GM18498 (cell line): ENCODE results near the gene CCDC13.

ENCODE experiments used
- ATAC-seq: cut with Tn5 transposase; IDR thresholded peaks from one replicate; pipeline ENCODE4 v1.9.1; 2021; ENCODE audit warnings: mild to moderate bottlenecking, moderate library complexity; ENCODE audit not compliant: unreplicated experiment

Gene CCDC13

GRCh38 chr3:42734263-42734860 lies 38.7 kb downstream of the CCDC13 start:
- ATAC-seq: no peak

DNA sequence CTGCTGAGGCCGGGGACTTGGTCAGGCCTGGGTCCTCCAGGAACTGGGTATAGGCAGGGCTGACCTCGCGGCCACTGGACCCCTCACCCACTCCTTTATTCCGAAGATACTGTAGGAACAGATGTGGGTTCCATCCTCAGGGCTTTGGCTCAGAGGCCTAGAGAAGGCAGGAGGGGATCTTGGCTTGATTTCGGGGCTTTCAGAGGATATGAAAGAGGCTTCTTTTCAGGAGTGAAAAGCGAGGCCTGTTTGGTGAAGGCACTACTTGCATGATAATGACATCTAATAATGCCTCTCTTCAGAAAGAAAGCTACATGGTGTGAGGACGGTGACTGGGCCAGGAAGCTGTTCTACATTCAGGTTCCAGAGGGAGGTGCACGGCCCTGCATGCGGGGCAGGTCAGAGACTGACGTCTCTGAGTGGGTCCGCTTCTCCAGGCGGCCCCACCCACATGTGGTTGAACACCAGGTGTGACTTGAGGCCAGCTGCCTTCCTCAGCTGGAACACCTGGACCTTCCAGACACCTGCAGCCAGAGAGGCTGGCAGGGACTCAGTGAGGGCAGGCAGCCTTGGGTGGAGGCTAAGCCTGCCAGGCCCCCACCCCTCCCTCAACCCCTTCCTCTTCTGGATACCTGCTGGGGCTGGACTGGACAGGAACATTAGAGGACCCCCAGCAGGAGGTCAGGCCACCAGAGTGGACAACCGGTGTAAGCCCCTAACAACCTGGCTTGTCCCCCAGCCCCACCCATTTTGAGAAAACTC lies 39.4 kb downstream of the CCDC13 start:
- ATAC-seq: no peak

DNA sequence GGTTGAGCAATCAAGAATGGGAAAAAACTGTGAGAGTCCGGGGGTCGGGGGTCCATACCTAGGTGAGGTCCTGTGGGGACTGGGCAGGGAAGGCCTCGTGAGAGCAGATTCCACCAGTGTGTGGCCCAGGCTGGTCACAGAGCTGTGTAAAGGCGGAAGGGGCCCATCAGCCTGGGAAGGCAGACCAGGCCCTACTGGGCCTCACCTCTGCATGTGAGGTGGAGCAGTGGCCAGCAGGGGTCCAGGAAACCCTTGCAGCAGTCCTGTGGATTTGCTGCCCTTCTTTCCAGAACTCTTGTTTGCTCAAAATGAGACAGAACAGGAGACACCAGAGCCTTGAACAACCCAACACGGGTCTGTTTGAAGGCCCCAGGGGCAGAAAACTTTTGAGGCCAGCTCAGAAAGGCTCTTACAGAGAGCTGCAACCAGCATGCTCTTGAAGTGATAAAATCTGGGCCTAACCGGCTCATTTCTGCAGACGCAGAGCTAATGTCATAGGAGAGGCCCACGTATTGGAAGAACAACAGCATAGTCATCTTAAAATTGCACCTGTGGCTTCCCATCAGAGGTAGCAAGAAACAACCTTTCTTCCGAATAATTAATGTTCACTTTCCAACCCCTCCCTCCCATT lies 40.1 kb downstream of the CCDC13 start:
- no peak for ATAC-seq

DNA sequence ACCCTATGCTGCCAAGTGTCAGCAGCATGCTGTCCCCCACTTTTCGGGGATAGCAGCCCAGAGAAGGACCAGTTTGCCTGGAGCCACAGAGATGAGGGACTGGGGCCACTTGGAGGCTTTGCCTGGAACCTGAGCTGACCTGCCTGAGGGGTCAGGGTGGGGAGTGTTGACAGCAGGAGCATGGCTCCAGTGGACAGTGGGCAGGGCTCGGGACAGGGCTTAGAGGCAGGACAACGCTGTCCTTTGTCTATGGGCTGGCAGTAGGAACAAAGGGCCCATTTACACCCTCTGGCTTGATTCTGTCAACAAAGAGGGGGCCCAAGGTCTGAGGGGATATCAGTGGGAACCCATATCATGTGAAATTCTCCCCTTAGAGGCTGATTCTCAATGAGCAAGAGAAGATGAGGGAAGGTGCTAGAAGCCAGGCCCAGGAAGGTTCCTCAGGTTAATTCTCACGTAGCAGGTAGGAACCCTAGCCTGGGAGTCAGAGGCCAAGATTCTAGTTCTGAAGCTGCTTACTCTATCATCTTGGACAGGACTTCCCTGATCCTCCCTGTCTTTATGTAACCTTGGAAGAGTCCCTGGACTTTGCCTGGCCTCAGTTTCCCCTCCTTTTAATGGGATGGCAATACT lies 40.7 kb downstream of the CCDC13 start:
- ATAC-seq: no peak

DNA sequence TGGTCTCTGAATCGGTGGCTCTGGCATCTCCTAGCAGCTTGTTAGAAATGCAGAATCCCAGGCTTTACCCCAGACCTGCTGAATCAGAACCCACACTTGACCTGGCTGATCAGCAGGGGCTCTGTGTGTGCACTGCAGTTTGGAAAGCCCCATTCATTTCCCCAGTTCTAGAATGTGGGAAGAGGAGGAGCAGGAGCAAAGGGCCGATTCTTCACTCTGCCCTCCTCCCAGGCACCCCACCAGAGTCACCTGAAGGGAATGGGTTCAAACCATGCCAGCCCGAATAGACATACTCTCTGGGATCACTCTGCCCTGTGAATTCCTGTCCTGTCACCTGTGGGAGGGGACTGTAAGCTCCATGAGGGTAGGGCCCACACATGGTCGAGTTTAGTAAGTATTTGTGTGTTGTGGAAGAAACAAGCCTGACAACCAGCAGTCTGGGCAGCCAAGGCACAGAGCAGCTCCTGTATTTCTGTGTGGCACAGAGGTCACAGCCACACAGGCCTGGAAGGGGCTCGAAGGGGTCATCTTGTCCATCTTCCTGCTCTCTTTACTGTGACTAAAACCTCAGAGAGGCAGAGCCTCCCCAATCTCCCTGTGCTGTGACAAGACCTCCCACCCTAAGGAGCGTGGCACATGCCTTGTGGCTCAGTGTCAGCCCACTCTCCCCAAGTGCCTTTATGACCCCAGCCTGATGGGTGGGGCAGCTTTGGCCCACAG lies 41.4 kb downstream of the CCDC13 start:
- no peak for ATAC-seq

DNA sequence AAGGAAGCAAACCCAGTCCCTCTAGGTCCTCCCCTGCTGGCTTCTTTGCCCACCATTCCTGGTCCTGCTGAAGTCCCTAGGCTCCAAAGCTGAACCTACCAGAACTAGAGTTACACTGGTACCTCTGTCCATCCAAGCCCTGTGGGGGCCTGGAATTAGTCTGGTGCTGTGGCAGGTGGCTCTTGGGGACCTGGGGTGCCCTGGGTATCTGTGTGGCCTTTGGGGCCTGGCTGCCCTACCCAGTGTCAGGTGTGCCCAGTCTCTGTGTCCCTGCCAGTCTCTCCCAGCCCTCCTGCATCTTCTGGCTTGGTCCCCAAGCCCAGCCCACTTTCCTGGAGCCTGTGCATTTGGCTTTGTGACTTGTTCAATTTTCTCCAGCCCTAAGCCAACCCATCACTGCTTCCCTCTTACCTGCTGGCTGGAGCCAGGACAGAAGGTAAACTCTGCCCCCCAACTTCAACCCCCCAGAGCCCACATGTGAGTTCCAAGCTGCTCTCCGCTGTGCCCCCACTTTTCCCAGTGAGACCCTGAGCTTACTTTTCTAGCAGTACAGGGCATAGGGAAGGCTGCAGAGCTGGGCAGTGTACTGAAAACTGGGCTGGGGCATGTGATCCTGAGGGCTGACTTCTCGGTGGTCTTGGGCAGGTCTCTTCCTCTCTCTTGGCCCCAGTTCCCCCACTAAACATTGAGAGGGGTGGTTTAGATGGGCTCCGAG lies 42.2 kb downstream of the CCDC13 start:
- ATAC-seq: no peak

GRCh38 chr3:42730294-42730693 lies 42.8 kb downstream of the CCDC13 start:
- ATAC-seq: no peak

DNA sequence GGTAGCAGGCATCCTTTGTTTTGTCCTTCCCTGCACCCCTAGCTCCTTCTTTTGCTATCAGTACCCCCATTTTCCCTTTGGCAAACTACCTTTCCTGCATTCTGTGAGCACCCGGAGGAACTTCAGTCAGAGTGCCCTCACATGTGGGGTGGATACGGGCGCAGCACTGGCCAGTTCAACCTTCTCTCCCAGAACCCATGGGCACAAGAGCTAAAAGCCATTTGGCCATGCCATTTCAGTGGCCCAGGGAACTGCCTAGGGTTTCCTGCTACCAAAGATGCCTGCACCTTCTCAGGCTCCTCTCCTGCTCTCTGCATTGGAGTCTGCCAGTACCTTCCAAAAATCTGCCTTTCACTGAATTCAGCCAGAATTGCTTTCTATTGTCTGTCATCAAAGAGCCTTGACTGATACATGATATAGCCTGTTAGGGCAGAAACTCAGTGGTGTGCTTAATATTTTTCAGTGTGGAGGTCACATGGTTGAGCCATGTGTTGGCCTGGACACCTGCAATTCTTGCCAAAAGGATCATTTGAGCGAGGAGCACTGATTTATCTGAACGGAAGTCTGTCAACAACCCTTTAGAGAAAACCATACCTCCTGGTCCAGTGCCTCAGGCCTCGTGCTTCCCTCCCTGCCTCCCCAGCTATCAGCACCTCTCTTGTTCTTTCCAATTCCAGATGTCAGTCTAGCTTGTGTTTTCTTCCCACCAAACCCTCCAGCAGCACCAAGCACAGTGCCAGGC lies 43.5 kb downstream of the CCDC13 start:
- ATAC-seq: no peak

DNA sequence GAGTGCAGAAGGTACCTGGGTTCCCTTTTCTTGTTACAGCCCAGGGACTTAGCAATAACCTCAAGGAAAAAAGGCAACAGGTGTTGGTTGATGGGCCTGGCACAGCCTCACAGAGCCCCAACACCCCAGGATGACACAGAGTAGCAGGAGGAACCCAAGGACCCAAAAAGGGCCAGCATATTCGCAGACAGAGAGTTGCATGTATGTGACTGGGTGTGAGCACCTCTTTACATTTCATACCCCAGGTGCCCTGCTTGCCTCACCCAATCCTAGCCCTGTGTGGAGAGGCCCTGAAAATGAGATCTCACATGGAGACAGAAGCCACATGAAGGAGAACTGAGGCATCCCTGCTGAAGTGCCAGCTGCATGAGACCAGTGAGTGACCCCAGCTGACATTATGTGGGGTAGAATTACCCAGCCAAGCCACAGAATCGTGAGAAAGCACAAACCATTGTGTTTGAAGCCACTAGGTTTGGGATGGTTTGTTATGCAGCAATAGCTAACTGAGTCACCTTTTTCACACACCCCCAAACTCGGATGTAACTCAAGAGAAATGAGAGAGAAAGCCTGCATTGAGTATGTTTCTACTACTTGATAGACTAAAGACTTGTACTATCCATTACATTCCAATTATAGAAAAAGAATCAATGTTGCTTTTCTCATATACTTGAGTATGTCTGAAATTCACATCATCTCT lies 44.2 kb downstream of the CCDC13 start:
- no peak for ATAC-seq

GRCh38 chr3:42728056-42728455 lies 45.0 kb downstream of the CCDC13 start:
- no peak for ATAC-seq

DNA sequence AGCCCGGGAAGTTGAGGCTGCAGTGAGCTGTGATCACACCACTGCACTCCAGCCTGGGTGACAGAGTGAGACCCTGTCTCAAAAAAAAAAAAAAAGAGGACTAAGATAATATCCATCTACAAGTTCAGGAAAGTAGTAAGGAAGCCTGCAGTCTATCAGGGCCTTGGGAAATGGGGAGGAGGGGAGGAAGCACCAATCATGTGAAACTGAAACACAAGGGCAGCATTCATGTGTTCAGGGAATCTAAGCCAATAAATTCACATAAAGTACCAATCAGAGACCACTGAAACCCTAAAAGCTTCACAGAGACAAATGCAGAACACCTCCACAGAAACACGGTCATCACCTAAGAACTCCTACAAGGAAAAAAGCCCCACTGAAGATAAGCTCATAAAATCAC lies 47.6 kb downstream of the CCDC13 start:
- no peak for ATAC-seq

DNA sequence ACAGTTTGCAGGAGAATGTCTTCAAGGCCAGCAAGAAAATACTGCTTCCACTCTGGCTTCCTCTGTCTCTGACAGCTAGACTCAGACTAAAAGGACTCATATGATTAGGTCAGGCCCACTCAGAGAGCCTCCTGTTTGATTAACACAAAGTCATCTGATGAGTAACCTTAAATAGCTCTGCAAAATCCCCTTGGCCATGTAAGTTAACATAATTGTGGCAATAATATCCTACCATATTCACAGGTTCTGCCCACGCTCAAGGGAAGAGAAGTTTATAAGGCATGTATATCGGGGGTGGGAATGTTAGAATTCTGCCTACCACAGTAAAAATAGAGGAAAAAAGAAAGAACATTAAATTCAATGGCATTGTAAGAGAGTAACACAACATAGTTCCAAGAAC lies 49.8 kb downstream of the CCDC13 start:
- no peak for ATAC-seq
